ENCODE data around the gene ABCC3. TPM values are rescaled to one million over a fixed set of nuclear protein-coding genes. Genes with fewer than 3 reads are reported as not detected.

Gene ABCC3
- total RNA-seq, 1 donor from 2014 or later: 52.8 TPM

- DNase-seq (ENCODE audit: low spot score): no peak
These were observed 94.4 kb downstream of the ABCC3 start for GRCh38 chr17:50728881-50729765.

DNA sequence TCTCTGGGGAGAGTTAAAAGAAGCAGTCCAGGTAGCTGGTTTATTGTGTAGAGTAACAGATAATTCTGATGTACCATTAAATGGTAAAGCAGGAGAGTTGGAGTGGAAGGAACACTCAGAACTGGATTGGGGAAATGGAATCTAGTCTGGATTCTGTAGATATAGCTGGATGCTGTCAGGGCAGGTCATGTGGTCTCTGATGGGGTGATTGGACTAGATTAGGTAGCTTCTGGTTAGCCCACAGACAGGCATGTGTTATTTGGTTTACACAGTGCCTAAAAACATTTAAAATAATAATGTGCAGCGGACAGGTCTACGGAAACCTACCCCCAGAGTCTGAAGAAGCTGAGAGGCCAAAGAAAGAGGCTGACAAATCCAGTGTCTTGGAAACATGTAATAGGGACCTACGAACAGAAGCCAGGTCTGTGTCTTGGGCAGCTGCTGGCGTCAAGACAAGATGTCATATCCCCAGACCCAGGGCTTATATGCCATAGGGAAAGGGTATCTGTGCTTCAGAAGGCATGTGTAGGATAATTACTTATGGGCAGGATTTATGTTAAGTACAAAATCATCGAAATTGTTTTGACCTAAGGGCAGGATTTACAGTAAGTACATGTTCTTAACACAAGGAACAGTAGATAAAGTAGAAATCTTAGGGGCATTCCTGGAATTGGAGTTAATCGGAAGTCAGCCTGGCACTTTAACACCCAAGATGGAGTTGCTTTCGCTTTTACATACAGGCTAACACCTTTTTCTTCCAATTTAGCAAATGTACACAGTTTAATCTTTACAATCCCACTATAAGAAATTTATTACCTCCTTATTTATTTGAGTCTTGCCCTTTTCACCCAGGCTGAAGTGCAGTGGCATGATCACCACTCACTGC lies 97.1 kb downstream of the ABCC3 start:
- DNase-seq (ENCODE audit: low spot score): no peak

DNA sequence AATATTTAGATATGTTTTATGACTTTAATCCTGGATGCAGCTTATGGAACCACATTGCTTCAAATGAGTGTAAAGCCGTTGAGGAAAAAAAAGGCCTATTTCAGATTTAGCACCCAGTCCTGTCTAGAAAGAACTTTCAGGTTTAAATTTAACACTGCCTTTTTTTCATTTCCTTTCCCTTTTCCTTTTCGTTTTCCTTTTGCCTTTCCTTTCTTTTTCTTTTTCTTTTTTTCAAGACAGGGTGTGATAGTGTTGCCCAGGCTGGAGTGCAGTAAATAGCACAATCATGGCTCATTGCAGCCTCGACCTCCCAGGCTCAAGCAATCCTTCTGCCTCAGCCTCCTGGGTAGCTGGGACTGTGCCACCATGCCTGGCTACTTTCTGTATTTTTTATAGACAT lies 100.6 kb downstream of the ABCC3 start:
- DNase-seq (ENCODE audit: low spot score): no peak

DNA sequence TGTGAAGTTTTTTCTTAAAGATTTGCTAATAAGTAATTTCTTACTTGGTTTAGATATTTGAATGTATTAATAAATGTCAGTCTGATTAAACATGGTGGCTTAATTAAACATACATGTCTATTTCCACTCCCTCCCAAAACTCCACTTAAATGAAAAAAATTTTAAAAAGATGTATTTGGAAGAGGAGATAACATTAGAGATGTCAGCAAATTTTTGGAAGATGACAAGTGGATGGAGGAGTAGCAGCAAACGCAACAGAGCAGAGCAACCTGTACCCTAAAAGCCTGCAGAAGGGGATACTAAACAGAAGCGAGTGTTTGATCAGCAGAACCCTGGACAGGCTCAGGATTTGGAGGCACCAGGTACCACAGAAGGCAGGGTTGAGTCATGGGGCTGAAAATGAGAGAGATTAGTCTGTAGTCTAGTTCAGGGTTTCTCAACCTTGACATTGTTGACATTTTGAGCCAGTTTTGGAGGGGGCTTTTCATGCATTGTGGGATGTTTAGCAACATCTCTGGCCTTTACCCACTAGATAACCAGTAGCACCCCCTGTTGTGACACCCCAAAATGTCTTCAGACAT lies 102.5 kb downstream of the ABCC3 start:
- DNase-seq (ENCODE audit: low spot score): no peak

DNA sequence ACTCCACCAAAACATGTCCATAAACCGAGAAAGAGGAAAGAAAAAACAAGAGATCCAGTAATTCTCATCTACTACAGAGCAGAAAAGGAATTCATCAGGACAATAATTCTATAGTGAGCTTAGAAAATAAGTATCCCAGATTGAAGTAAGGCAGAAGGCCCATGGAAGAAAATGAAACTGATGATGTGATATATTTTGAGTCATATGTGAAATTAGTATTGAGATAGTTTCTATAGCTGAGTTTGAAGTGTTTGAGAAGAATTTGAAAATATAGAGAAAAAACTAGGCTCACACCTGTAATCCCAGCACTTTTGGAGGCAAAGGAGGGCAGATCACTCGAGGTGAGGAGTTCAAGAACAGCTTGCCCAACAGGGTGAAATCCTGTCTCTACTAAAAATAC lies 104.4 kb downstream of the ABCC3 start:
- no peak for DNase-seq (ENCODE audit: low spot score)

Other genes with a start within 250 kb of the ABCC3 start
- 126 TPM for gene LRRC59, start 237.4 kb upstream of the ABCC3 start, total RNA-seq
- 148 TPM for gene ACSF2, start 208.7 kb upstream of the ABCC3 start, total RNA-seq
- 0.39 TPM for gene CHAD, start 166.0 kb upstream of the ABCC3 start, total RNA-seq
- 35.1 TPM for gene RSAD1, start 156.0 kb upstream of the ABCC3 start, total RNA-seq
- 0.61 TPM for gene MYCBPAP, start 126.4 kb upstream of the ABCC3 start, total RNA-seq
- not detected for gene EPN3, start 102.1 kb upstream of the ABCC3 start, total RNA-seq
- gene SPATA20, start 87.7 kb upstream of the ABCC3 start, total RNA-seq: 22.3 TPM
- 0.58 TPM for gene CACNA1G, start 74.2 kb upstream of the ABCC3 start, total RNA-seq
- gene ANKRD40, start 73.0 kb downstream of the ABCC3 start, total RNA-seq: 92.0 TPM
- 78.6 TPM for gene LUC7L3, start 84.7 kb downstream of the ABCC3 start, total RNA-seq
- not detected for gene ANKRD40CL, start 132.6 kb downstream of the ABCC3 start, total RNA-seq
- 0.16 TPM for gene WFIKKN2, start 200.7 kb downstream of the ABCC3 start, total RNA-seq
- 70.7 TPM for gene TOB1, start 231.5 kb downstream of the ABCC3 start, total RNA-seq

All from mesenteric fat pad (tissue), 1 donor.